ENCODE results near the gene WIZ.
A peak's percentile ranks its signal among the peaks of the same experiment; 100 is the strongest.

Gene WIZ, protein sequence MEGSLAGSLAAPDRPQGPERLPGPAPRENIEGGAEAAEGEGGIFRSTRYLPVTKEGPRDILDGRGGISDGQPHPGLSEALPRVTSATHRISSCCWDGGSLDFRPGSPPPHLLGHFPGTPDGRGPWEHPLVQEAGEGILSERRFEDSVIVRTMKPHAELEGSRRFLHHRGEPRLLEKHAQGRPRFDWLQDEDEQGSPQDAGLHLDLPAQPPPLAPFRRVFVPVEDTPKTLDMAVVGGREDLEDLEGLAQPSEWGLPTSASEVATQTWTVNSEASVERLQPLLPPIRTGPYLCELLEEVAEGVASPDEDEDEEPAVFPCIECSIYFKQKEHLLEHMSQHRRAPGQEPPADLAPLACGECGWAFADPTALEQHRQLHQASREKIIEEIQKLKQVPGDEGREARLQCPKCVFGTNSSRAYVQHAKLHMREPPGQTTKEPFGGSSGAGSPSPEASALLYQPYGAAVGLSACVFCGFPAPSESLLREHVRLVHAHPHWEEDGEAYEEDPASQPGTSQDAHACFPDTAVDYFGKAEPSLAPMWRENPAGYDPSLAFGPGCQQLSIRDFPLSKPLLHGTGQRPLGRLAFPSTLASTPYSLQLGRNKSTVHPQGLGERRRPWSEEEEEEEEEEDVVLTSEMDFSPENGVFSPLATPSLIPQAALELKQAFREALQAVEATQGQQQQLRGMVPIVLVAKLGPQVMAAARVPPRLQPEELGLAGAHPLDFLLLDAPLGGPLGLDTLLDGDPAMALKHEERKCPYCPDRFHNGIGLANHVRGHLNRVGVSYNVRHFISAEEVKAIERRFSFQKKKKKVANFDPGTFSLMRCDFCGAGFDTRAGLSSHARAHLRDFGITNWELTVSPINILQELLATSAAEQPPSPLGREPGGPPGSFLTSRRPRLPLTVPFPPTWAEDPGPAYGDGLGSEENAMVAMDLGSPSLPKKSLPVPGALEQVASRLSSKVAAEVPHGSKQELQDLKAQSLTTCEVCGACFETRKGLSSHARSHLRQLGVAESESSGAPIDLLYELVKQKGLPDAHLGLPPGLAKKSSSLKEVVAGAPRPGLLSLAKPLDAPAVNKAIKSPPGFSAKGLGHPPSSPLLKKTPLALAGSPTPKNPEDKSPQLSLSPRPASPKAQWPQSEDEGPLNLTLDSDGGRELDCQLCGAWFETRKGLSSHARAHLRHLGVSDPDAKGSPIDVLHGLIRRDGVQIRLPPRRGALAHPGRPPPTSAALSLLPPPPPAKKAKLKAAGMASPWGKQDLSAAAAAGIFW (N-terminal part only)

DNA sequence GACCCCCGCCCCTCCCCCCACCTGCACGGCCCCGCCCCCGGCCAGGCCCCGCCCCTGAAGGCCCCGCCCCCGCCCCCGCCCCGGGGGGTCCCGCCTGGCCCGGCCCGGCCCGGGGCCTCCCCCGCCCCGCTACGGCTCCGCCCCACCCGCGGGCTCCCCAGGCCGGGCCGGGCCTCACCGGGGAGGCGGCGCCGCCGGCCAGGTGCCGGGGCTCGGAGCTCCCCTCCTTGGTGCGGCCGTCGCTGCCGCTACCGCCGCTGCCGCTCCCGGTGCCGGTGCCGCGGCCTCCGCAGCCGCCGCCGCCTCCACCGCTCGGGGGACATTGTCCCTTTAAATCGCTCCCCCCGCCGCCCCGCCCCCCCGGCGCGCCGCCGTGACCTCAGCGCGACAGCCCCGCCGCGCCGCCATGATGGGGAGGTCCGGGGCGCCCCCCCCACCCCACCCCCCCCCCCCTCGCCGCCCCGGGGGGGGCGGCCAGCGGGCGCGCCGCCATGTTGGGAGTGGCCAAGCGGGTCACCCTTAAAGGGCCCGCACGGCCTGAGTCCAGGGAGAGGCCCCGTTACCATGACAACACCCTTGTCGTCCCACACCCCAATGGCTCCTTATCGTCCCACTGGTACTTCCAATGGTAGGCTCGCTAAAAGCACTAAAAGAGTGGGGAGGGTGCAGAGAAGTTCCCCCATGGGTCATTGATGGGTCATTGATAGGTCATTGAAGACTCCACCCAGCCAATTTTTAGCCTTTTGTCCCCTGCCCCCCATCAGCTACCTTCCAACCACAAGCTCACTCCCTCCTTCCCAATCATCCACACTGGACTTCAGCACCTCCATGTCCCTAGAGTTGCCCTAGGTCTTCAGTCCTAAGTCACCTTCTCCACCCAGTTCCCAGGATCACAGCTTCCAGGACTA lies at the start of gene WIZ:
TSS of gene WIZ (minus strand) at position 337 of the 908 bp plus-strand sequence. CDS start 1,649 bp downstream, outside the sequence.
- TF ChIP-seq YY1 (IDR thresholded peaks at IDR 0.05; ENCODE audit: low read depth) (peak; percentile 95), ZBTB7A (IDR thresholded peaks at IDR 0.05; ENCODE audit: low read depth) (no peak), MAX (IDR thresholded peaks at IDR 0.05) (peak; percentile 45), CREB1 (IDR thresholded peaks at IDR 0.05; ENCODE audit: low read depth) (peak; percentile 71; the same call in 1 of the 2 replicates)

GRCh38 chr19:15498910-15499309 lies 49.2 kb upstream of the WIZ start:
- TF ChIP-seq TEAD4 (IDR thresholded peaks at IDR 0.05) (no peak), YY1 (IDR thresholded peaks at IDR 0.05; ENCODE audit: low read depth) (no peak), TAF1 (IDR thresholded peaks at IDR 0.05; ENCODE audit: low read depth) (no peak), MAX (IDR thresholded peaks at IDR 0.05) (no peak), TCF12 (IDR thresholded peaks at IDR 0.05; ENCODE audit: low read depth) (no peak), CREB1 (IDR thresholded peaks at IDR 0.05; ENCODE audit: low read depth) (no peak), EGR1 (IDR thresholded peaks at IDR 0.05) (no peak), CEBPB (IDR thresholded peaks at IDR 0.05) (no peak), RAD21 (IDR thresholded peaks at IDR 0.05; ENCODE audit: low read depth) (no peak)

DNA sequence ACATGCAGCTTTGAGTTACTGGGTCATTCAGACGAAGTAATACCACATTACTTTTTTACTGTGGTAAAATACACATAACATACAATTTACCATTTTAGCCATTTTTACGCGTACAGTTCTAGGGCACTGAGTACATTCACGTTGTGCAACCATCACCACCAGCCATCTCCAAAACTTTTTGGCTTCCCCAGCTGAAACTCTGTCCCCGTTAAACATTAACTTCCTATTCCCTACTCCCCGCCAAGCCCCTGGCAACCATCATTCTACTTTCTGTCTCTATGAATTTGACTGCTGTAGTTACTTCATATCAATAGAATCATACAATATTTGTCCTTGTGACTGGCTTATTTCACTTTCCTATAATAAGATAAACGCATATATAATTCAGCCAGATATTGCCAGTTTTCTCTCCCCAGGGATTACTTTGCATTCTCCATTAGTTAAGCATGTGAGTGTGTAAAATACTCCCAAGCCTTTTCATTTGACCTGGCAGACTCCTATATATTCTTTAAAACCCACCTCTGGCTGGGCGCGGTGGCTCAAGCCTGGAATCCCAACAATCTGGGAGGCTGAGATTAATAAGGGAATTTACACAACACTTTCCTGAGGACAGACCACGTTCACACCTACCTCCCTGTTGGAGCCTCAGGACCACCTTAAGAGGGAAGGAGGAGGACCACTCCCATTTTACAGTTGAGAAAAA lies 48.6 kb upstream of the WIZ start:
- TF ChIP-seq EP300 (IDR thresholded peaks at IDR 0.05; ENCODE audit: borderline replicate concordance) (no peak), CREB1 (IDR thresholded peaks at IDR 0.05; ENCODE audit: low read depth) (no peak), ZBTB7A (IDR thresholded peaks at IDR 0.05; ENCODE audit: low read depth) (no peak), EGR1 (IDR thresholded peaks at IDR 0.05) (no peak), TCF12 (IDR thresholded peaks at IDR 0.05; ENCODE audit: low read depth) (no peak), NFIC (IDR thresholded peaks at IDR 0.05) (no peak), YY1 (IDR thresholded peaks at IDR 0.05; ENCODE audit: low read depth) (no peak), RAD21 (IDR thresholded peaks at IDR 0.05; ENCODE audit: low read depth) (no peak), FOXM1 (IDR thresholded peaks at IDR 0.05; ENCODE audit: borderline replicate concordance, low read depth) (no peak)
- TF ChIP-seq, protein P1, sequence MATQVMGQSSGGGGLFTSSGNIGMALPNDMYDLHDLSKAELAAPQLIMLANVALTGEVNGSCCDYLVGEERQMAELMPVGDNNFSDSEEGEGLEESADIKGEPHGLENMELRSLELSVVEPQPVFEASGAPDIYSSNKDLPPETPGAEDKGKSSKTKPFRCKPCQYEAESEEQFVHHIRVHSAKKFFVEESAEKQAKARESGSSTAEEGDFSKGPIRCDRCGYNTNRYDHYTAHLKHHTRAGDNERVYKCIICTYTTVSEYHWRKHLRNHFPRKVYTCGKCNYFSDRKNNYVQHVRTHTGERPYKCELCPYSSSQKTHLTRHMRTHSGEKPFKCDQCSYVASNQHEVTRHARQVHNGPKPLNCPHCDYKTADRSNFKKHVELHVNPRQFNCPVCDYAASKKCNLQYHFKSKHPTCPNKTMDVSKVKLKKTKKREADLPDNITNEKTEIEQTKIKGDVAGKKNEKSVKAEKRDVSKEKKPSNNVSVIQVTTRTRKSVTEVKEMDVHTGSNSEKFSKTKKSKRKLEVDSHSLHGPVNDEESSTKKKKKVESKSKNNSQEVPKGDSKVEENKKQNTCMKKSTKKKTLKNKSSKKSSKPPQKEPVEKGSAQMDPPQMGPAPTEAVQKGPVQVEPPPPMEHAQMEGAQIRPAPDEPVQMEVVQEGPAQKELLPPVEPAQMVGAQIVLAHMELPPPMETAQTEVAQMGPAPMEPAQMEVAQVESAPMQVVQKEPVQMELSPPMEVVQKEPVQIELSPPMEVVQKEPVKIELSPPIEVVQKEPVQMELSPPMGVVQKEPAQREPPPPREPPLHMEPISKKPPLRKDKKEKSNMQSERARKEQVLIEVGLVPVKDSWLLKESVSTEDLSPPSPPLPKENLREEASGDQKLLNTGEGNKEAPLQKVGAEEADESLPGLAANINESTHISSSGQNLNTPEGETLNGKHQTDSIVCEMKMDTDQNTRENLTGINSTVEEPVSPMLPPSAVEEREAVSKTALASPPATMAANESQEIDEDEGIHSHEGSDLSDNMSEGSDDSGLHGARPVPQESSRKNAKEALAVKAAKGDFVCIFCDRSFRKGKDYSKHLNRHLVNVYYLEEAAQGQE (IDR thresholded peaks at IDR 0.05; ENCODE audit: low read depth), result no peak

GRCh38 chr19:15495151-15495550 lies 45.4 kb upstream of the WIZ start:
- TF ChIP-seq USF1 (IDR thresholded peaks at IDR 0.05), result no peak
- no peak for TF ChIP-seq CEBPB (IDR thresholded peaks at IDR 0.05)
- no peak for TF ChIP-seq YY1 (IDR thresholded peaks at IDR 0.05; ENCODE audit: low read depth)
- TF ChIP-seq TAF1 (IDR thresholded peaks at IDR 0.05; ENCODE audit: low read depth), result no peak
- no peak for TF ChIP-seq FOXM1 (IDR thresholded peaks at IDR 0.05; ENCODE audit: borderline replicate concordance, low read depth)
- TF ChIP-seq, protein P1 (IDR thresholded peaks at IDR 0.05; ENCODE audit: low read depth), result no peak
- TF ChIP-seq EGR1 (IDR thresholded peaks at IDR 0.05), result no peak
- no peak for TF ChIP-seq CREB1 (IDR thresholded peaks at IDR 0.05; ENCODE audit: low read depth)
